Hepatic stellate cell (primary cell): ENCODE data around the gene CENPX.

Experiments used
- DNase-seq: peaks from one replicate; pipeline ENCODE4 v3.0.0; 2011; ENCODE audit warnings: low spot score

Gene CENPX

GRCh38 chr17:82022310-82022980, at the start of gene CENPX:
Gene CENPX, minus strand, starts transcription at chr17:82022878. Its CDS starts 17 bp downstream, at chr17:82022861.
- DNase-seq: no peak

DNA sequence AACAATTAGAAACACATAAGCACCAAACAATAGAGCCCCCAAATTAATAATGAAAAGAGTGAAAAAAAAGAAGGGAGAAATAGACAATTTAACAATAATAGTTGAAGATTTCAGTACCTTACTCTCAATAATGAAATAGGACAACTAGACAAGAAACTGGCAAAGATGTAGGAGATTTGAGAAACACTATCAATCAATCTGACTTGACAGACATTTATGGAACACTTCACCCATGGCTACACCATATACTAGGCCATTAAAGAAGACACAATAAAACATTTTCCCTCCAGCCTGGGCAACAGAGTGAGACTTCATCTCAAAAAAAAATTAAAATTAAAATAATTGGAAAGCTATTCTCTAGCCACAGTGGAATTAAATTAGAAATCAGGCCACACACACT, 47.9 kb upstream of the CENPX start:
- no peak for DNase-seq

DNA sequence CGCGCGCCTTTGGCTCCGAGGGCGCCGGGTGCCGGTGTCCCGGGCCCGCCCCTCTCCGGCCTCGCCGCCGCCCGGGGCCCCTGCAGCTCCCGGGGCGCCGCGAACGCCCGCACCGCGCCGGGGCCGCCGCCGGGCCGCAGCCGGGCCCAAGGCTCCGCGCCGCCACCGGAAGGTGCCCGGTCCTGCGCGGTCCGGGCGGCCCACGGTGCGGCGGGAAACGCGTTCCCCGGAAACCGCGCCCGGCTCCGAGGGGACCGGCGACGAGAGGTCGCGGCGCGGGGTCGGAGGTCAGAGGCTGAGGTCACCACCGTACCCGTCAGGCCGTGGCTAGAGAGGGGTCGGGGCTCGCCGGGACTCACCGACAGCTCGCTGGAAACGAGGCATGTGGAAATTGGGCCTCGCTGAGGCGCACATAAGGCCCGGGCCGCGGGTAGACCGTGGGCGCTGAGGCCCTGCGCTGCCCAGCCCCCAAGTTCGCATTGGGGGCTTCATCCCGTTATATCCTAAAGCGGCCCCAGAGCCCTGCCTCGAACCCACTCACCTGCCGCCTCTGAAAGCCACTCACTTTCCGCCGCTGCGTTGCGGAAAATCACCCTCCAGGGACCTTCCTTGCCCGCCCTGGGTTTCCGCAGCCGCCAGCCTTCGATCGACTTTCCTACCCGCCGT, 43.1 kb upstream of the CENPX start, which contains the start of gene DUS1L:
Gene DUS1L (minus strand): TSS at position 167 of the 666 bp plus-strand sequence. CDS start 745 bp downstream, outside the sequence.
- peak; percentile 86 for DNase-seq

DNA sequence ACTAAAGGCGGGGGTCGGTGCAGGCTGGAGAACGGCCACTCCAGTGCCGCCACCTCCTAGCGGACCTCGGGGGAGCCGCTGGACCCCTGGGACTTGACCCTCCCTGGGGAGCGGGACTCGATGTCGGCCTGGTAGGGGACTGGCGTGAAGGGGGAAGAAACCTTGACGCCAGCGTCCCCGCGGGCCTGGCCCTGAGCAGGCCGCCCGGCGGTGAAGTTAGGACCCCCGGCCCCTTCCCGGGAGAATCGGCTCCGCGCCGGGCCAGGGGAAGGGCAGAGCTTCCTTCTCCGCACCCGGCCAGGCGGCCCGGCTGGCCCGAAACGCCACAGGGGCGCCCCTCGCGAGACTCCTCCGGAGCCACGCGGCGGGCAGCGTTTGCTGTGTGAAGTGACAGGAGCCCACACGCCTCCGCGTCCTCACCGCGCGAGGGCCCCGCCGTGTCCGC, 42.5 kb upstream of the CENPX start:
- peak; percentile 77 for DNase-seq

- peak; percentile 30 for DNase-seq
These were observed 41.9 kb upstream of the CENPX start for GRCh38 chr17:82064433-82065192.

- DNase-seq: no peak
These were observed 41.0 kb upstream of the CENPX start for GRCh38 chr17:82063424-82064415.

GRCh38 chr17:82062984-82063368, 40.3 kb upstream of the CENPX start:
- DNase-seq: no peak

GRCh38 chr17:82062076-82062983, 39.7 kb upstream of the CENPX start:
- DNase-seq: no peak

DNA sequence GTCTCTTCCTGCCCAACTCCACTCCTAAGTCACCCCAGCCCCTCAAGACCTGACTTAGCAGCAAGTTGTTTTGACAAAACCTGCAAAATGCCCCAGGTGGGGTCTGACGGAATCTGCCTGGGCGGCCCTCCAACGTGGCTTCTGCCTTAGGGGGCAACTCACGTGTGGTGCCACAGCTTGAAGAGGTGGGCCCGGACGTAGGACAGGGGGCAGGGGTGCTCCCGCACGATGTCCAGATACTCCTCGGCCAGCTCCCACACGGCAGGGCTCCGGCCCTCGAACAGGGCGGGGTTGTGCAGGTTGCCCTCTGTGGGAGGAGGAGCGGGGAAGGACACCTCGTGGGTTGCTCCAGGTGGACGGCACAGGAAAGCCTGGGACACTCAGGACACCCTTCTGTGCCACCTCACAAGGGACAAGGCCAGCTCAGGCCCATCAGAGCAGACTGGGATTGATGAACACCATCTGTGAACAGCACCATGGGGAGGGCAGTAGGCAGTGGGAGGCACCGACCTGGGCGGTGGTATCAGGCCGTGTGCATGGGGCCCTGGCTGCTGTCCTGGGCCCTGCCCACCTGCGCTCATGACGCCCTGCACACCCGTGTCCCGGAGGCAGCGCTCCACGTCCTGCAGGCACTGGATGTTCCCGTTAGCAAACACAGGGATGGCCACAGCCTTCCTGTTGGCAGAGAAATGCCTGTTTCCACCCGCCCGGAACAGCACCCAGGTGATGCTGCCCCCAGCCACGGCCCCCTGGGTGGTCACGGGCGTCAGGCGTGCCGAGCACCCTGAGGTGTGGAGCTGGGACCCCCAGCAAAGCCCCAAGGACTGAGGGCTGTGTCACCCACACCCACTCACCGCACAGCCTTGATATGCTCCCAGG, 38.6 kb upstream of the CENPX start:
- DNase-seq: no peak

- DNase-seq: no peak
These were observed 37.9 kb upstream of the CENPX start for GRCh38 chr17:82060614-82061013.

- no peak for DNase-seq
These were observed 37.3 kb upstream of the CENPX start for GRCh38 chr17:82060001-82060380.

GRCh38 chr17:82059272-82060000, 36.8 kb upstream of the CENPX start:
- DNase-seq: no peak

DNA sequence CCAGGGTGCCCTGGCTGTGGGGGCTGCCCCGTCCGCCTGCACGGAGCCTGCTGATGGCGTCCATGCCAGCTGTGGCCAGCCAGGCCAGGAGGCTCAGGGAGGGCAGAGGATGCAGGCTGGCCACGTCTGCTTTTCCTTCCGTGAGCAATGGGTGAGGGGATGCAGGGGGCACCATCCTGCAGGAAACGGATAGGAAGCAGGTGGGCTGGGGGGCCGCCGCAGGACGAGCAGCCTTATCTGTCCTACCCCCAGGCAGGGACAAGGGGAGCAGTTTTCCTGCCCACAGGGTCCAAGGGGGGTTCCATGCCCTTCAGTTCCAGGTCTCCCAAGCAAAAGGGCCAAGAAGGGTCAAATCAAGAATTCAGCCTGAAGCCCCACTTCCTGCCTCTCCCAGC, 36.2 kb upstream of the CENPX start:
- DNase-seq: no peak

DNA sequence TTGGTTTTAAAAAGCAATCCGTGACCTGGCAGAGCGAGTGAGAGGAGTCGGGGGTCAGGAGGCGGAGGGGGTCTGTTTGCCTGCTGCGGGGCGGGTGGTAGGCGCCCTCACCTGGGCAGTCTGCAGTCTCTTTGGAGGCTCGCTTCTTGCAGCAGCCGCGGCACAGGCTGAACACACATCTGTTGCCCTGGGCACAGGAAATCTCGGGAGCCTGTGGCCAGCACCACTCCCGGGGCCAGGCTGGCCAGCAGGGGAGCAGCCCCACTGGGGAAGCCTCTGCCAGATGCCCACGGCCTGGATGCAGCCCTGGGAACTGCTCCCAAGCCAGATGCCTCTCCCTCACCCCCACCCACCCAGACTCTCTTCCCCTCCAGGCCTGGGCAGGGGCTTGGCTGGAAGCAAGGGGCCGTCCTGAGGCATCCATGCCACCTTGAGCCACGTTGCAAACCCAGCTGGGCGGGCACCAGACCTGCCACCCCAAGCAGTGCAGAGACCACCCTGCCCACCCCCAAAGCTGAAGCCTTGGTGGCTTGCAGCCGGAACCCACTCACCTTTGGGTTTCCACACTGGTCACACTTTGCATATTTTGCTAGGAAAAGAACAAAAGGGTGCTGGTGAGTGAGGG, 35.7 kb upstream of the CENPX start:
- DNase-seq: no peak

DNA sequence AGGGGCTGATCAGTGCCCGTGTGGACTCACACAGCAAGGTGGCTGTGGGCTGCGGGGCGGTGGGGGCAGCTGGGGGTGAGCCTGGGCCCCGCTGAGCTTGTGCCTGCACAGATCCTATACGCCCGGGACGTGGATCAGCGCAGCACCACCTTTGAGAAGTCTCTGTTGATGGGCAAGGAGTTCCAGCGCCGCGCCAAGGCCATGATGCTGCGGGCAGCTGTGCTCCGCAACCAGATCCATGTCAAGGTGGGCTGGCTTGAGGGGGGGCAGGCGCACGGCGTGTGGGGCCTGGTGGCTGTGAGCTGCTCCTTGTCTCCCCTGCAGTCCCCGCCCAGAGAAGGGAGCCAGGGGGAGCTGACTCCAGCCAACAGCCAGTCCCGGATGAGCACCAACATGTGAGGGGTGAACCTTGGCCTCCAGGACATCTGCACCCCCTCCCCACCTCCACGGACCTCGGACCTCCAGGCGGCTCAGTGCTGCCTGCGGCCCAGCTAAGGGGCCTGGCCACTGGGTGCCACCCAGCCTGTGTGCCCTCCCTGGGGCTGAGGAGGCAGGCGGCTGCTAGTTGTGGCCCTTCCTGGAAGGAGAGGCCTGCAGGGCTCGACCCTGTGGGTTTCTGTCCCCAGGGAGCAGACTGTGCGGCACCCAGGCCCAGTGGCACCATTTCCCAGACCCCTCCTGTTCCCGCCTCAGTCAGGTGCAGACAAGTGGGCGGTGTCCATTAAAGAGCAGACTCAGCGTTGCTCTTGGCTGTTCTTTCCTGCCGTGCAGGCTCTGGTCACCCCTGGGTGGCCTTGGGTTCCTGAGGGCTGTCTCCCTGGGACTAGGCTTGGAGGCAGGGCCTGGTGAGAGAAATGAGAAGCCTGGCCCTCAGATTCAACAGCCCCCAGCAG, 34.3 kb upstream of the CENPX start:
- DNase-seq: no peak

DNA sequence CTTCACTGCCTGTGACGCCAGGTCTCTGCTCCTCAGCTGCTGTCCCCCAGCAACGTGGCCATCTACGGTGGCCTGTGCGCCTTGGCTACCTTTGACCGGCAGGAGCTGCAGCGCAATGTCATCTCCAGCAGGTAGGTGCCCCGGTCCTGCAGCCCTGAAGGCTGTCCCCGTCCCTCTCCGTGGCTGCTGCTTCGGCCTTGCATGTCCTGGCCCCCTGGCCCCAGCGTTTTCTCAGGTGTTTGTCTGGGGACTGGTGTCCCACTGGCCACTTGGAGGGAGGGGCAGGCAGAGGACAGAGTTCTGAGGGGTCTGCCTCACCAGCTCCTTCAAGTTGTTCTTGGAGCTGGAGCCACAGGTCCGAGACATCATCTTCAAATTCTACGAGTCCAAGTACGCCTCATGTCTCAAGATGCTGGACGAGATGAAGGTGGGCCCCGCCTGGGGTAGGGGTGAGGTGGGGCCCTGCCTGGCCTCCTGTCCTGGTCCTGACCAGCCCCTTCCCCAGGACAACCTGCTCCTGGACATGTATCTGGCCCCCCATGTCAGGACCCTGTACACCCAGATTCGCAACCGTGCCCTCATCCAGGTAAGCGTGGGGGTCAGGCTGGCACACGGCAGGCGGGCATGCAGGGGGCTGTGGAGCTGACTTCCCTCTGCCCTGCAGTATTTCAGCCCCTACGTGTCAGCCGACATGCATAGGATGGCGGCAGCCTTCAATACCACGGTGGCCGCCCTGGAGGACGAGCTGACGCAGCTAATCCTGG, 33.5 kb upstream of the CENPX start:
- DNase-seq: no peak
